ENCODE results near the gene HOXA5. TPM values are rescaled to one million over a fixed set of nuclear protein-coding genes. Genes with fewer than 3 reads are reported as not detected.

Gene HOXA5
- total RNA-seq, 1 donor from 2014 or later, result not detected

GRCh38 chr7:27183682-27184336, 40.3 kb upstream of the HOXA5 start:
- peak; percentile 8 for DNase-seq
- Mint-ChIP-seq H3K4me1 (ENCODE audit: low read depth, unreplicated experiment) (peaks cover 3% of the 10 kb centered on the region), H3K36me3 (ENCODE audit: unreplicated experiment) (no peaks in the 10 kb centered on the region), H3K4me3 (ENCODE audit: unreplicated experiment) (peak overlapping the region; percentile 49), H3K9me3 (ENCODE audit: unreplicated experiment) (peaks cover 24% of the 10 kb centered on the region), H3K27ac (ENCODE audit: unreplicated experiment) (no peak overlapping the region), H3K27me3 (ENCODE audit: unreplicated experiment) (peaks cover 63% of the 10 kb centered on the region)
- TF ChIP-seq CTCF (IDR thresholded peaks at IDR 0.05; ENCODE audit: partially characterized antibody, unreplicated experiment), result no peak

GRCh38 chr7:27182861-27183681, 39.6 kb upstream of the HOXA5 start:
- peaks cover 56% of the 10 kb centered on the region for H3K27me3 Mint-ChIP-seq (ENCODE audit: unreplicated experiment)
- H3K9me3 Mint-ChIP-seq (ENCODE audit: unreplicated experiment), result peaks cover 21% of the 10 kb centered on the region
- DNase-seq, result peak; percentile 39
- no peak overlapping the region for H3K27ac Mint-ChIP-seq (ENCODE audit: unreplicated experiment)
- H3K36me3 Mint-ChIP-seq (ENCODE audit: unreplicated experiment), result no peaks in the 10 kb centered on the region
- TF ChIP-seq CTCF (IDR thresholded peaks at IDR 0.05; ENCODE audit: partially characterized antibody, unreplicated experiment), result no peak
- no peak overlapping the region for H3K4me3 Mint-ChIP-seq (ENCODE audit: unreplicated experiment)
- H3K4me1 Mint-ChIP-seq (ENCODE audit: low read depth, unreplicated experiment), result no peaks in the 10 kb centered on the region

GRCh38 chr7:27182285-27182841, 38.9 kb upstream of the HOXA5 start:
- H3K36me3 Mint-ChIP-seq (ENCODE audit: unreplicated experiment), result no peaks in the 10 kb centered on the region
- peaks cover 21% of the 10 kb centered on the region for H3K9me3 Mint-ChIP-seq (ENCODE audit: unreplicated experiment)

GRCh38 chr7:27181795-27182275, 38.4 kb upstream of the HOXA5 start:
- no peak overlapping the region for H3K27ac Mint-ChIP-seq (ENCODE audit: unreplicated experiment)
- peaks cover 54% of the 10 kb centered on the region for H3K27me3 Mint-ChIP-seq (ENCODE audit: unreplicated experiment)
- H3K4me1 Mint-ChIP-seq (ENCODE audit: low read depth, unreplicated experiment), result no peaks in the 10 kb centered on the region
- TF ChIP-seq CTCF (IDR thresholded peaks at IDR 0.05; ENCODE audit: partially characterized antibody, unreplicated experiment), result no peak
- H3K36me3 Mint-ChIP-seq (ENCODE audit: unreplicated experiment), result no peaks in the 10 kb centered on the region
- no peak overlapping the region for H3K4me3 Mint-ChIP-seq (ENCODE audit: unreplicated experiment)
- no peak for DNase-seq
- H3K9me3 Mint-ChIP-seq (ENCODE audit: unreplicated experiment), result peaks cover 16% of the 10 kb centered on the region

More at GRCh38 chr7:27182285-27182841, 38.9 kb upstream of the HOXA5 start:
- no peak for TF ChIP-seq CTCF (IDR thresholded peaks at IDR 0.05; ENCODE audit: partially characterized antibody, unreplicated experiment)
- no peak overlapping the region for H3K4me3 Mint-ChIP-seq (ENCODE audit: unreplicated experiment)
- peak; percentile 7 for DNase-seq
- no peak overlapping the region for H3K27ac Mint-ChIP-seq (ENCODE audit: unreplicated experiment)
- H3K4me1 Mint-ChIP-seq (ENCODE audit: low read depth, unreplicated experiment), result no peaks in the 10 kb centered on the region
- peaks cover 57% of the 10 kb centered on the region for H3K27me3 Mint-ChIP-seq (ENCODE audit: unreplicated experiment)

Measured in glutamatergic neuron (in vitro differentiated cells).